Measurements from ENCODE around the gene MTHFSD. TPM values are rescaled to one million over a fixed set of nuclear protein-coding genes. Genes with fewer than 3 reads are reported as not detected.

The MTHFSD gene
- total RNA-seq, 3 donors from 2014 or later (not counting 1 experiment from before 2014, with no cell fraction given) = 14.3 to 22.0 (median 16.9) TPM

- no peaks in the 10 kb centered on the region for H3K4me1 ChIP-seq (ENCODE audit: control insufficient read depth, insufficient read depth, low read length)
- TF ChIP-seq CTCF (IDR thresholded peaks at IDR 0.05) = no peak
- H3K27ac ChIP-seq (ENCODE audit: low read length) = no peak overlapping the region
- H3K4me3 ChIP-seq (ENCODE audit: low read length) = no peak overlapping the region
- no peaks in the 10 kb centered on the region for H3K36me3 Mint-ChIP-seq
- H3K4me3 Mint-ChIP-seq = no peak overlapping the region
- no peaks in the 10 kb centered on the region for H3K27me3 ChIP-seq (ENCODE audit: control insufficient read depth, insufficient read depth, low read length)
- no peaks in the 10 kb centered on the region for H3K27me3 Mint-ChIP-seq (ENCODE audit: low read depth in 2 of 2)
- 95% methylated on average over 7 of the region's 7 CpGs for WGBS (ENCODE audit: insufficient coverage)
- no peaks in the 10 kb centered on the region for H3K4me1 Mint-ChIP-seq
- no peaks in the 10 kb centered on the region for H3K9me3 Mint-ChIP-seq
- H3K27ac Mint-ChIP-seq = no peak overlapping the region
- DNase-seq (no peak), ATAC-seq (no peak)
- H3K9me3 ChIP-seq (ENCODE audit: control insufficient read depth, insufficient read depth, low read length) = no peaks in the 10 kb centered on the region
- H3K36me3 ChIP-seq (ENCODE audit: control insufficient read depth, insufficient read depth, low read length) = peaks cover 5% of the 10 kb centered on the region
- intact Hi-C loops (cut with micrococcal nuclease) = no loop called here
These were observed 22.6 kb downstream of the MTHFSD start for GRCh38 chr16:86532526-86532815.

- H3K27me3 ChIP-seq (ENCODE audit: control insufficient read depth, insufficient read depth, low read length) = no peaks in the 10 kb centered on the region
- intact Hi-C loops (cut with micrococcal nuclease) = no loop called here
- no peaks in the 10 kb centered on the region for H3K4me1 ChIP-seq (ENCODE audit: control insufficient read depth, insufficient read depth, low read length)
- H3K27ac ChIP-seq (ENCODE audit: low read length) = no peak overlapping the region
- Mint-ChIP-seq H3K27ac (no peak overlapping the region), H3K36me3 (no peaks in the 10 kb centered on the region), H3K4me1 (no peaks in the 10 kb centered on the region), H3K27me3 (ENCODE audit: low read depth in 2 of 2) (no peaks in the 10 kb centered on the region), H3K9me3 (no peaks in the 10 kb centered on the region), H3K4me3 (no peak overlapping the region)
- H3K4me3 ChIP-seq (ENCODE audit: low read length) = no peak overlapping the region
- no peak for TF ChIP-seq CTCF (IDR thresholded peaks at IDR 0.05)
- 93% methylated on average over 49 of the region's 49 CpGs for WGBS (ENCODE audit: insufficient coverage)
- H3K36me3 ChIP-seq (ENCODE audit: control insufficient read depth, insufficient read depth, low read length) = peaks cover 4% of the 10 kb centered on the region
- no peaks in the 10 kb centered on the region for H3K9me3 ChIP-seq (ENCODE audit: control insufficient read depth, insufficient read depth, low read length)
- ATAC-seq = no peak
- no peak for DNase-seq
These were observed 23.2 kb downstream of the MTHFSD start for GRCh38 chr16:86531641-86532525.

GRCh38 chr16:86531191-86531545, 23.9 kb downstream of the MTHFSD start:
- Mint-ChIP-seq H3K4me3 (no peak overlapping the region), H3K27me3 (ENCODE audit: low read depth in 2 of 2) (no peaks in the 10 kb centered on the region), H3K4me1 (no peaks in the 10 kb centered on the region), H3K9me3 (no peaks in the 10 kb centered on the region), H3K36me3 (no peaks in the 10 kb centered on the region), H3K27ac (no peak overlapping the region)
- no peak for TF ChIP-seq CTCF (IDR thresholded peaks at IDR 0.05)
- intact Hi-C loops (cut with micrococcal nuclease) = no loop called here
- ATAC-seq = no peak
- no peaks in the 10 kb centered on the region for H3K27me3 ChIP-seq (ENCODE audit: control insufficient read depth, insufficient read depth, low read length)
- no peaks in the 10 kb centered on the region for H3K9me3 ChIP-seq (ENCODE audit: control insufficient read depth, insufficient read depth, low read length)
- DNase-seq = no peak
- H3K4me3 ChIP-seq (ENCODE audit: low read length) = no peak overlapping the region
- H3K36me3 ChIP-seq (ENCODE audit: control insufficient read depth, insufficient read depth, low read length) = peaks cover 4% of the 10 kb centered on the region
- WGBS (ENCODE audit: insufficient coverage) = 95% methylated on average over 7 of the region's 7 CpGs
- no peaks in the 10 kb centered on the region for H3K4me1 ChIP-seq (ENCODE audit: control insufficient read depth, insufficient read depth, low read length)
- no peak overlapping the region for H3K27ac ChIP-seq (ENCODE audit: low read length)
